Measurements from ENCODE around the gene RNF208. TPM values are rescaled to one million over a fixed set of nuclear protein-coding genes. Genes with fewer than 3 reads are reported as not detected.

RNF208 gene
- total and polyA plus RNA-seq, 9 of the 15 experiments (the other 6 are each of a cell fraction or from before 2014, with no cell fraction given): 0.15 to 6.9 (median 0.50) TPM; not detected in 2

DNA sequence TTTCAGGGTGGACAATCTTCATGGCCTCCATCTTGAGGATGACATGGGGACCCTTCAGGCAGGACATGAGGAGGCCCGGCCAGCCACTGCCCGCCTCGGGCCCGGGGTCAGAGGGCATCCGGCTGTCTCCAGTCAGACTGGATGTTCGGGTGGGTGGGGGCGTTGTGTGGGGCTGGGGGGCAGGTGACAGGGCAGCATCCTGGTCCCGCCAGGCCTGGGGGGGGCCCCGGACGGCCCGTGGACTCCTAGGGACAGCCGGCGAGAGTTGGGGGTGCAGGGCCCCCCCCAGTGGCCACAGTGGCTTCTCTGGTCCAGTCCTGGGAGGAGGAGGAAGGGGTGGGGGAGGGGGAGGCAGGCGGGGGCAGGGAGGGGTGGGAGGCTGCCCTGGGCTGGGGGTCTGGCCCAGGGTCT, 940 bp downstream of the RNF208 start:
- TF ChIP-seq, protein P1, sequence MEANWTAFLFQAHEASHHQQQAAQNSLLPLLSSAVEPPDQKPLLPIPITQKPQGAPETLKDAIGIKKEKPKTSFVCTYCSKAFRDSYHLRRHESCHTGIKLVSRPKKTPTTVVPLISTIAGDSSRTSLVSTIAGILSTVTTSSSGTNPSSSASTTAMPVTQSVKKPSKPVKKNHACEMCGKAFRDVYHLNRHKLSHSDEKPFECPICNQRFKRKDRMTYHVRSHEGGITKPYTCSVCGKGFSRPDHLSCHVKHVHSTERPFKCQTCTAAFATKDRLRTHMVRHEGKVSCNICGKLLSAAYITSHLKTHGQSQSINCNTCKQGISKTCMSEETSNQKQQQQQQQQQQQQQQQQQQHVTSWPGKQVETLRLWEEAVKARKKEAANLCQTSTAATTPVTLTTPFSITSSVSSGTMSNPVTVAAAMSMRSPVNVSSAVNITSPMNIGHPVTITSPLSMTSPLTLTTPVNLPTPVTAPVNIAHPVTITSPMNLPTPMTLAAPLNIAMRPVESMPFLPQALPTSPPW (CRISPR knock-in tag; IDR thresholded peaks at IDR 0.05): peak; percentile 21; the same call in 1 of the 2 replicates
- TF ChIP-seq NFRKB (IDR thresholded peaks at IDR 0.05; ENCODE audit: low read depth) (no peak), POLR2A (conservative IDR thresholded peaks at IDR 0.05) (no peak)
- Histone ChIP-seq H2AFZ (ENCODE audit: low read depth, low read length) (no peak overlapping the region), H3K27me3 (ENCODE audit: control insufficient read depth in 2 of 2, insufficient read depth in 2 of 2, low read length in 2 of 2) (no peaks in the 10 kb centered on the region), H3K36me3 (ENCODE audit: control insufficient read depth, insufficient read depth, low read length) (peaks cover 11% of the 10 kb centered on the region; the same call in 1 of the 3 replicates), H3K9me3 (replicated peaks; ENCODE audit: control insufficient read depth, insufficient read depth, low read depth, low read length) (no peaks in the 10 kb centered on the region), H3K27ac (ENCODE audit: extremely low read depth, low read depth, low read length) (no peak overlapping the region), H3K79me2 (ENCODE audit: control insufficient read depth, insufficient read depth, low read length) (peaks cover 18% of the 10 kb centered on the region; the same call in 2 of the 3 replicates), H4K20me1 (replicated peaks; ENCODE audit: control insufficient read depth, insufficient read depth, low read length) (no peaks in the 10 kb centered on the region), H3K4me2 (ENCODE audit: insufficient read depth, low read length) (no peak overlapping the region), H3K4me3 (no peak overlapping the region), H3K9ac (ENCODE audit: insufficient read depth in 1 of 2, low read depth in 2 of 2, low read length in 2 of 2) (no peak overlapping the region), H3K9me1 (ENCODE audit: control insufficient read depth, insufficient read depth, low read length) (no peaks in the 10 kb centered on the region), H3K4me1 (replicated peaks in 1 of 2; ENCODE audit: control insufficient read depth in 2 of 2, insufficient read depth in 2 of 2, low read length in 2 of 2) (peaks cover 34 to 95% of the 10 kb centered on the region in 2 experiments)
- BruUV-seq (replicated peaks): no TSS peak
- in situ Hi-C loops (cut with MboI): no loop called here
- FAIRE-seq: no peak
- ATAC-seq: no peak
- ChIA-PET CTCF (ENCODE audit: low intra/inter-chr PET ratio) (no interaction called here), POLR2A (interaction anchor here (0.9 to 1.6 kb wide), 4 partner anchors 11 to 33 kb away, joined by 3 to 6 read pairs (median 4); partner anchors contain the start of genes ANAPC2 and SSNA1)
- intact Hi-C loops (cut with micrococcal nuclease): no loop called here
- no peak for DNase-seq (ENCODE audit: extremely low read depth in 1 of 4, low spot score in 3 of 4)
- WGBS (ENCODE audit: insufficient coverage, low coverage, missing lambda C conversion rate): no CpG with 5 or more reads among the region's 14 CpGs

Data from K562 (cell line).